Measurements from ENCODE around the gene CRHR1.

- no peak for TF ChIP-seq YY1 (IDR thresholded peaks at IDR 0.05; ENCODE audit: insufficient read depth, insufficient read length)
- TF ChIP-seq ZNF274 (IDR thresholded peaks at IDR 0.05; ENCODE audit: low read depth, low read length) = no peak
Measured at GRCh38 chr17:45780921-45781320, 3.2 kb upstream of the CRHR1 start.
